HCT116 (cell line): ENCODE measurements around the gene NEK6. TPM values are rescaled to one million over a fixed set of nuclear protein-coding genes. Genes with fewer than 3 reads are reported as not detected.

Experiments used
- ATAC-seq: fragments of 200-7000 bp; cut with Tn5 transposase; 2 replicates; pipeline ENCODE4 v1.9.1; 2020; ENCODE audit warnings: mild to moderate bottlenecking, moderate library complexity
- BruUV-seq: library from RNA; stranded (reverse); fragments of 400-500 nt; replicated peaks from 2 replicates; lab custom pipeline; 2021; lab: Mats Ljungman, UMichigan
- CTCF ChIA-PET: fragments of 300-600 bp; sonication (Branson Sonifier 250); formaldehyde crosslinking; loops from one replicate; lab custom pipeline; 2021; ENCODE audit warnings: antibody characterized with exemption; lab: Charles Lee
- POLR2A ChIA-PET: fragments of 300-600, 350-600 bp; sonication (Branson Sonifier 250); formaldehyde crosslinking; loops from one replicate; lab custom pipeline; 2021; ENCODE audit warnings: antibody characterized with exemption; lab: Charles Lee
- RAD21 ChIA-PET, 2 experiments: fragments of 300-600 bp; sonication (Branson Sonifier 250); formaldehyde crosslinking; loops; one replicate each; lab custom pipeline; 2023; ENCODE audit warnings: low total read pairs in 2 of 2; ENCODE audit not compliant: uncharacterized antibody in 2 of 2, unreplicated experiment in 2 of 2, low non-redundant PET in 1 of 2; lab: Charles Lee
- DNase-seq: peaks from one replicate; pipeline ENCODE4 v3.0.0-alpha.2; 2010; ENCODE audit warnings: low read depth, low spot score
- H2AFZ ChIP-seq: fragments of 200-600 bp; shearing (Covaris generic), sonication (generic); 2 replicates; pipeline ENCODE4 v1.6.1; 2017; ENCODE audit warnings: low read depth, mixed run types, mixed read lengths, antibody characterized with exemption, low read length; ENCODE audit not compliant: poor library complexity, severe bottlenecking
- H3K27ac ChIP-seq: 2 replicates; pipeline ENCODE4 v1.5.1; 2012; ENCODE audit warnings: low read depth, low read length
- H3K27me3 ChIP-seq: fragments of 200-600 bp; sonication (generic); 2 replicates; pipeline ENCODE4 v1.6.1; 2016; ENCODE audit warnings: mixed run types, low read length, mixed read lengths; ENCODE audit not compliant: insufficient read depth
- H3K36me3 ChIP-seq, 2 experiments: fragments of 200-500 bp in 1 of 2; fragments of 200-600 bp in 1 of 2; sonication (Bioruptor generic) in 1 of 2; sonication (generic) in 1 of 2; 2 replicates each; pipeline versions ENCODE4 v1.5.1 to v1.6.1; 2014 to 2016; ENCODE audit warnings: low read length in 2 of 2, inconsistent platforms in 1 of 2, mixed read lengths in 1 of 2, mixed run types in 1 of 2; ENCODE audit not compliant: insufficient read depth in 2 of 2, control insufficient read depth in 1 of 2
- H3K4me1 ChIP-seq, 2 experiments: fragments of 200-600 bp in 1 of 2; sonication (generic) in 1 of 2; 2 replicates each; pipeline versions ENCODE4 v1.5.1 to v1.6.1; 2012 to 2017; ENCODE audit warnings: low read length in 2 of 2, inconsistent platforms in 1 of 2, mild to moderate bottlenecking in 1 of 2, mixed read lengths in 1 of 2, mixed run types in 1 of 2, moderate library complexity in 1 of 2; ENCODE audit not compliant: insufficient read depth in 2 of 2, control insufficient read depth in 1 of 2
- H3K4me2 ChIP-seq: fragments of 200-600 bp; sonication (generic); 2 replicates; pipeline ENCODE4 v1.6.1; 2017; ENCODE audit warnings: mixed run types, low read length, mixed read lengths
- H3K4me3 ChIP-seq, 2 experiments: fragments of 200-600 bp in 1 of 2; sonication (generic) in 1 of 2; replicated peaks in 1 of 2; 2 replicates each; pipeline ENCODE4 v1.5.1; 2011 to 2016; ENCODE audit warnings: low read length in 2 of 2, control low read depth in 1 of 2, low read depth in 1 of 2, mild to moderate bottlenecking in 1 of 2, mixed read lengths in 1 of 2, mixed run types in 1 of 2
- H3K79me2 ChIP-seq: fragments of 200-600 bp; sonication (generic); 2 replicates; pipeline ENCODE4 v1.6.1; 2017; ENCODE audit warnings: mild to moderate bottlenecking, mixed run types, low read length, moderate library complexity, mixed read lengths; ENCODE audit not compliant: insufficient read depth
- H3K9ac ChIP-seq: fragments of 200-600 bp; sonication (generic); 2 replicates; pipeline ENCODE4 v1.6.1; 2016; ENCODE audit warnings: low read length, mixed read lengths
- H3K9me2 ChIP-seq: fragments of 200-600 bp; sonication (generic), shearing (Covaris generic); 2 replicates; pipeline ENCODE4 v1.6.1; 2017; ENCODE audit warnings: mixed run types, mild to moderate bottlenecking, moderate library complexity; ENCODE audit not compliant: insufficient read depth
- H3K9me3 ChIP-seq, 2 experiments: fragments of 200-500 bp in 1 of 2; fragments of 200-600 bp in 1 of 2; sonication (Bioruptor generic) in 1 of 2; sonication (generic) in 1 of 2; 2 replicates each; pipeline ENCODE4 v1.6.1; 2014 to 2017; ENCODE audit warnings: low read length in 2 of 2, mixed read lengths in 2 of 2, inconsistent platforms in 1 of 2, low read depth in 1 of 2, mild to moderate bottlenecking in 1 of 2, mixed run types in 1 of 2, moderate library complexity in 1 of 2; ENCODE audit not compliant: control insufficient read depth in 1 of 2, insufficient read depth in 1 of 2
- H4K20me1 ChIP-seq: fragments of 200-600 bp; sonication (generic), shearing (Covaris generic); 2 replicates; pipeline ENCODE4 v1.6.1; 2017; ENCODE audit warnings: mixed run types, mild to moderate bottlenecking, moderate library complexity; ENCODE audit not compliant: insufficient read depth
- ATF3 ChIP-seq: IDR thresholded peaks from 2 replicates; pipeline ENCODE4 v1.6.1; 2012
- CBX3 ChIP-seq: IDR thresholded peaks from 2 replicates; pipeline ENCODE4 v1.6.1; 2012; ENCODE audit warnings: low read depth
- CEBPB ChIP-seq: IDR thresholded peaks from 2 replicates; pipeline ENCODE4 v1.6.1; 2012; ENCODE audit warnings: low read depth
- EGR1 ChIP-seq: IDR thresholded peaks from 2 replicates; pipeline ENCODE4 v1.6.1; 2012; ENCODE audit warnings: low read depth
- ELF1 ChIP-seq: IDR thresholded peaks from 2 replicates; pipeline ENCODE4 v1.6.1; 2012; ENCODE audit warnings: low read depth, borderline replicate concordance
- FOSL1 ChIP-seq: IDR thresholded peaks from 2 replicates; pipeline ENCODE4 v1.6.1; 2012; ENCODE audit warnings: low read depth
- MAX ChIP-seq: IDR thresholded peaks from 2 replicates; pipeline ENCODE4 v1.6.1; 2012
- POLR2A ChIP-seq: IDR thresholded peaks from 2 replicates; pipeline ENCODE4 v1.7.0; 2011; ENCODE audit warnings: borderline replicate concordance; ENCODE audit not compliant: insufficient read depth, insufficient read length; ENCODE audit errors: extremely low read depth
- POLR2AphosphoS5 ChIP-seq: IDR thresholded peaks from 2 replicates; pipeline ENCODE4 v1.6.1; 2011; ENCODE audit warnings: mild to moderate bottlenecking, low read depth, low read length, moderate library complexity
- RAD21 ChIP-seq: IDR thresholded peaks from 2 replicates; pipeline ENCODE4 v1.6.1; 2012; ENCODE audit warnings: low read depth, mild to moderate bottlenecking
- SIN3A ChIP-seq: IDR thresholded peaks from 2 replicates; pipeline ENCODE4 v1.6.1; 2012; ENCODE audit warnings: low read depth
- SP1 ChIP-seq: IDR thresholded peaks from 2 replicates; pipeline ENCODE4 v1.6.1; 2012; ENCODE audit warnings: low read depth
- SRF ChIP-seq: IDR thresholded peaks from 2 replicates; pipeline ENCODE4 v1.6.1; 2012; ENCODE audit warnings: low read depth
- YY1 ChIP-seq: IDR thresholded peaks from 2 replicates; pipeline ENCODE4 v1.6.1; 2011; ENCODE audit warnings: low read length, low read depth, moderate library complexity, mild to moderate bottlenecking; ENCODE audit not compliant: insufficient replicate concordance; ENCODE audit errors: extremely low read depth
- ZFX ChIP-seq: fragments of 450-650 bp; IDR thresholded peaks from 2 replicates; pipeline ENCODE4 v1.6.1; 2017
- intact Hi-C: fragments of 100-400 bp; cut with micrococcal nuclease; formaldehyde crosslinking; loops from 2 replicates; pipeline ENCODE4 v1.10.0; 2022
- total RNA-seq: library from RNA; stranded (reverse); gene quantifications from one replicate; pipeline ENCODE4 v1.2.1, GENCODE V29; 2021; ENCODE audit not compliant: unreplicated experiment
- TF ChIP-seq, protein P1 (sequence below): IDR thresholded peaks from 2 replicates; pipeline ENCODE4 v1.6.1; 2011; ENCODE audit warnings: mild to moderate bottlenecking, low read length, moderate library complexity; ENCODE audit not compliant: insufficient replicate concordance; ENCODE audit errors: extremely low read depth

NEK6 gene
- total RNA-seq, 1 experiment from 2014 or later = 40.8 TPM

GRCh38 chr9:124364141-124364540 is 106.4 kb downstream of the NEK6 start:
- no peak overlapping the region for H3K27ac ChIP-seq
- H2AFZ ChIP-seq = no peak overlapping the region
- no peak for DNase-seq
- TF ChIP-seq, protein P1, sequence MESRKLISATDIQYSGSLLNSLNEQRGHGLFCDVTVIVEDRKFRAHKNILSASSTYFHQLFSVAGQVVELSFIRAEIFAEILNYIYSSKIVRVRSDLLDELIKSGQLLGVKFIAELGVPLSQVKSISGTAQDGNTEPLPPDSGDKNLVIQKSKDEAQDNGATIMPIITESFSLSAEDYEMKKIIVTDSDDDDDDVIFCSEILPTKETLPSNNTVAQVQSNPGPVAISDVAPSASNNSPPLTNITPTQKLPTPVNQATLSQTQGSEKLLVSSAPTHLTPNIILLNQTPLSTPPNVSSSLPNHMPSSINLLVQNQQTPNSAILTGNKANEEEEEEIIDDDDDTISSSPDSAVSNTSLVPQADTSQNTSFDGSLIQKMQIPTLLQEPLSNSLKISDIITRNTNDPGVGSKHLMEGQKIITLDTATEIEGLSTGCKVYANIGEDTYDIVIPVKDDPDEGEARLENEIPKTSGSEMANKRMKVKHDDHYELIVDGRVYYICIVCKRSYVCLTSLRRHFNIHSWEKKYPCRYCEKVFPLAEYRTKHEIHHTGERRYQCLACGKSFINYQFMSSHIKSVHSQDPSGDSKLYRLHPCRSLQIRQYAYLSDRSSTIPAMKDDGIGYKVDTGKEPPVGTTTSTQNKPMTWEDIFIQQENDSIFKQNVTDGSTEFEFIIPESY = no peak
- TF ChIP-seq FOSL1 (no peak), RAD21 (no peak), ATF3 (no peak), SIN3A (no peak), POLR2AphosphoS5 (no peak), POLR2A (no peak), EGR1 (no peak), CBX3 (no peak), SP1 (no peak), MAX (no peak), ZFX (no peak), SRF (no peak), CEBPB (no peak), ELF1 (no peak), YY1 (no peak)
- H3K9ac ChIP-seq = no peak overlapping the region
- ATAC-seq = no peak
- H3K9me3 ChIP-seq = no peaks in the 10 kb centered on the region
- no peak overlapping the region for H3K4me3 ChIP-seq
- peaks cover 100% of the 10 kb centered on the region for H3K79me2 ChIP-seq
- no peaks in the 10 kb centered on the region for H3K9me2 ChIP-seq
- intact Hi-C loops = no loop called here
- no peak overlapping the region for H3K4me2 ChIP-seq
- H4K20me1 ChIP-seq = peaks cover 27% of the 10 kb centered on the region; the same call in 1 of the 2 replicates
- ChIA-PET RAD21 (no interaction called here), POLR2A (no interaction called here), CTCF (no interaction called here)
- H3K36me3 ChIP-seq = peaks cover 0 to 7% of the 10 kb centered on the region in 2 experiments; a peak in 1 of 4 replicates
- no TSS peak for BruUV-seq
- H3K27me3 ChIP-seq = no peaks in the 10 kb centered on the region
- H3K4me1 ChIP-seq = peaks cover 7 to 20% of the 10 kb centered on the region in 2 experiments; a peak in 3 of 4 replicates
